Mesendoderm (in vitro differentiated cells): ENCODE measurements around the gene MRPL1.
"Not testable (repeated sequence)": the region's sequence is repeated elsewhere in the genome, so short reads cannot be mapped to it uniquely, and the experiment has no call there.

Experiments used
- DNase-seq: peaks from one replicate; pipeline ENCODE4 v3.0.0; 2013
- H2AK5ac ChIP-seq: 2 replicates; pipeline ENCODE4 v1.6.1; 2013; ENCODE audit warnings: low read length, inconsistent platforms
- H2BK120ac ChIP-seq: 2 replicates; pipeline ENCODE4 v1.6.1; 2013; ENCODE audit warnings: low read depth, mild to moderate bottlenecking, low read length, moderate library complexity, mixed read lengths
- H2BK15ac ChIP-seq: replicated peaks from 2 replicates; pipeline ENCODE4 v1.6.1; 2013; ENCODE audit warnings: low read depth, mild to moderate bottlenecking, moderate library complexity
- H2BK5ac ChIP-seq: 2 replicates; pipeline ENCODE4 v1.6.1; 2013; ENCODE audit warnings: low read length, inconsistent platforms
- H3K18ac ChIP-seq: 2 replicates; pipeline ENCODE4 v1.6.1; 2013; ENCODE audit warnings: mild to moderate bottlenecking, low read length, mixed read lengths
- H3K23ac ChIP-seq: one replicate; pipeline ENCODE4 v1.6.1; 2013; ENCODE audit warnings: low read length
- H3K27ac ChIP-seq: 2 replicates; pipeline ENCODE4 v1.5.1; 2013; ENCODE audit warnings: low read depth, mild to moderate bottlenecking, inconsistent platforms, low read length, moderate library complexity
- H3K27me3 ChIP-seq: 2 replicates; pipeline ENCODE4 v1.6.1; 2013; ENCODE audit warnings: low read length, control low read depth, mild to moderate bottlenecking, inconsistent platforms; ENCODE audit not compliant: insufficient read depth, poor library complexity
- H3K36me3 ChIP-seq: 2 replicates; pipeline ENCODE4 v1.6.1; 2013; ENCODE audit warnings: low read length, inconsistent platforms; ENCODE audit not compliant: control insufficient read depth, insufficient read depth
- H3K4ac ChIP-seq: one replicate; pipeline ENCODE4 v1.6.1; 2013; ENCODE audit warnings: low read depth, mild to moderate bottlenecking, low read length, moderate library complexity
- H3K4me1 ChIP-seq: 2 replicates; pipeline ENCODE4 v1.6.1; 2013; ENCODE audit warnings: low read depth, low read length, inconsistent platforms; ENCODE audit not compliant: control insufficient read depth
- H3K4me2 ChIP-seq: 2 replicates; pipeline ENCODE4 v1.6.1; 2013; ENCODE audit warnings: low read length
- H3K4me3 ChIP-seq: 2 replicates; pipeline ENCODE4 v1.5.1; 2013; ENCODE audit warnings: mild to moderate bottlenecking, low read length
- H3K56ac ChIP-seq: one replicate; pipeline ENCODE4 v1.6.1; 2013; ENCODE audit warnings: low read length
- H3K79me1 ChIP-seq: 2 replicates; pipeline ENCODE4 v1.6.1; 2013; ENCODE audit warnings: low read length, inconsistent platforms
- H3K79me2 ChIP-seq: 2 replicates; pipeline ENCODE4 v1.6.1; 2013; ENCODE audit warnings: mild to moderate bottlenecking, low read length; ENCODE audit not compliant: control insufficient read depth, insufficient read depth
- H3K9ac ChIP-seq: 2 replicates; pipeline ENCODE4 v1.6.1; 2013; ENCODE audit warnings: low read length, inconsistent platforms
- H4K5ac ChIP-seq: one replicate; pipeline ENCODE4 v1.6.1; 2013; ENCODE audit warnings: low read length
- H4K8ac ChIP-seq: one replicate; pipeline ENCODE4 v1.6.1; 2013; ENCODE audit warnings: low read depth, mild to moderate bottlenecking, control low read depth, low read length, moderate library complexity
- WGBS: extraction: QIAGEN DNeasy Blood & Tissue Kit; methylation state at CpG from one replicate; pipeline ENCODE4 v1.1.7; 2013; ENCODE audit warnings: low lambda C conversion rate, missing lambda C conversion rate; ENCODE audit not compliant: insufficient coverage; ENCODE audit errors: extremely low coverage; 5-methylcytosine and 5-hydroxymethylcytosine counted together

The MRPL1 gene

GRCh38 chr4:77982900-77983540 lies 120.4 kb downstream of the MRPL1 start:
- whole genome bisulfite sequencing, result no CpG with 5 or more reads among the region's 6 CpGs
- not testable (repeated sequence) for H3K4ac ChIP-seq

GRCh38 chr4:77983612-77984311 lies 121.1 kb downstream of the MRPL1 start:
- not testable (repeated sequence) for DNase-seq, H3K36me3 ChIP-seq, H2AK5ac ChIP-seq, H2BK120ac ChIP-seq, H3K27ac ChIP-seq, H3K4ac ChIP-seq, H3K4me3 ChIP-seq, H2BK15ac ChIP-seq, H3K18ac ChIP-seq, H3K27me3 ChIP-seq, H3K4me1 ChIP-seq, H3K79me1 ChIP-seq, H2BK5ac ChIP-seq, H3K9ac ChIP-seq, H4K8ac ChIP-seq, H3K56ac ChIP-seq, H3K4me2 ChIP-seq, H3K79me2 ChIP-seq, H3K23ac ChIP-seq, H4K5ac ChIP-seq
- no CpG with 5 or more reads among the region's 44 CpGs for WGBS

More at GRCh38 chr4:77982900-77983540, 120.4 kb downstream of the MRPL1 start:
- H2BK15ac ChIP-seq, H3K4me1 ChIP-seq, H2AK5ac ChIP-seq, H3K9ac ChIP-seq, H3K23ac ChIP-seq, H3K27me3 ChIP-seq, H3K79me2 ChIP-seq, H3K79me1 ChIP-seq, H2BK5ac ChIP-seq, H4K8ac ChIP-seq, H2BK120ac ChIP-seq, H3K18ac ChIP-seq, H3K27ac ChIP-seq, H3K36me3 ChIP-seq, H3K4me3 ChIP-seq, DNase-seq, H4K5ac ChIP-seq, H3K4me2 ChIP-seq, H3K56ac ChIP-seq: not testable (repeated sequence)

- H2BK5ac ChIP-seq, result no peak overlapping the region
- no peaks in the 10 kb centered on the region for H3K79me2 ChIP-seq
- H3K4ac ChIP-seq, result no peak overlapping the region
- H4K8ac ChIP-seq, result no peak overlapping the region
- H3K4me1 ChIP-seq, result no peaks in the 10 kb centered on the region
- no peak overlapping the region for H4K5ac ChIP-seq
- no peaks in the 10 kb centered on the region for H3K79me1 ChIP-seq
- no peak overlapping the region for H3K4me3 ChIP-seq
- no peaks in the 10 kb centered on the region for H3K27me3 ChIP-seq
- no peak overlapping the region for H2AK5ac ChIP-seq
- H3K23ac ChIP-seq, result no peak overlapping the region
- no peak overlapping the region for H2BK15ac ChIP-seq
- no peak overlapping the region for H3K9ac ChIP-seq
- DNase-seq, result no peak
- H3K36me3 ChIP-seq, result no peaks in the 10 kb centered on the region
- H3K18ac ChIP-seq, result no peak overlapping the region
- H3K4me2 ChIP-seq, result no peak overlapping the region
- H3K27ac ChIP-seq, result no peak overlapping the region
- H3K56ac ChIP-seq, result no peak overlapping the region
- H2BK120ac ChIP-seq, result no peak overlapping the region
Observed at GRCh38 chr4:77989968-77990367, 127.3 kb downstream of the MRPL1 start.

- Histone ChIP-seq H3K36me3 (no peaks in the 10 kb centered on the region), H3K27ac (no peak overlapping the region), H3K23ac (no peak overlapping the region), H2AK5ac (no peak overlapping the region), H3K27me3 (no peaks in the 10 kb centered on the region), H3K18ac (no peak overlapping the region), H3K4ac (no peak overlapping the region), H3K56ac (no peak overlapping the region), H2BK15ac (no peak overlapping the region), H4K8ac (no peak overlapping the region), H3K79me1 (no peaks in the 10 kb centered on the region), H4K5ac (no peak overlapping the region), H3K4me2 (no peak overlapping the region), H3K9ac (no peak overlapping the region), H2BK120ac (no peak overlapping the region), H3K79me2 (no peaks in the 10 kb centered on the region), H2BK5ac (no peak overlapping the region), H3K4me3 (no peak overlapping the region), H3K4me1 (no peaks in the 10 kb centered on the region)
- no peak for DNase-seq
Observed at GRCh38 chr4:77990456-77990855, 127.8 kb downstream of the MRPL1 start.

- Histone ChIP-seq H3K4me3 (no peak overlapping the region), H2BK15ac (no peak overlapping the region), H2BK5ac (no peak overlapping the region), H3K56ac (no peak overlapping the region), H3K36me3 (no peaks in the 10 kb centered on the region), H3K27me3 (no peaks in the 10 kb centered on the region), H3K4ac (no peak overlapping the region), H2BK120ac (no peak overlapping the region), H3K4me1 (no peaks in the 10 kb centered on the region), H3K9ac (no peak overlapping the region), H3K27ac (no peak overlapping the region), H3K4me2 (no peak overlapping the region), H3K23ac (no peak overlapping the region), H4K5ac (no peak overlapping the region), H2AK5ac (no peak overlapping the region), H3K79me2 (no peaks in the 10 kb centered on the region), H3K79me1 (no peaks in the 10 kb centered on the region), H4K8ac (no peak overlapping the region), H3K18ac (no peak overlapping the region)
- WGBS, result no CpG with 5 or more reads among the region's 2 CpGs
- no peak for DNase-seq
Observed at GRCh38 chr4:77990904-77991358, 128.3 kb downstream of the MRPL1 start.

GRCh38 chr4:77992581-77992980 lies 130.0 kb downstream of the MRPL1 start:
- Histone ChIP-seq H3K36me3 (no peaks in the 10 kb centered on the region), H3K79me2 (no peaks in the 10 kb centered on the region), H3K56ac (no peak overlapping the region), H3K27ac (no peak overlapping the region), H3K4me2 (no peak overlapping the region), H3K4ac (no peak overlapping the region), H3K27me3 (no peaks in the 10 kb centered on the region), H4K5ac (no peak overlapping the region), H2BK120ac (no peak overlapping the region), H2AK5ac (no peak overlapping the region), H3K4me1 (no peaks in the 10 kb centered on the region), H4K8ac (no peak overlapping the region), H2BK5ac (no peak overlapping the region), H3K18ac (no peak overlapping the region), H3K23ac (no peak overlapping the region), H3K79me1 (no peaks in the 10 kb centered on the region), H3K9ac (no peak overlapping the region), H3K4me3 (no peak overlapping the region), H2BK15ac (no peak overlapping the region)
- no CpG with 5 or more reads among the region's 1 CpG for WGBS
- DNase-seq, result no peak
